Activated B cell treated with CpG ODN at 0.5 μM for 24 hours (primary cell): ENCODE data around the gene FOXJ2. TPM values are rescaled to one million over a fixed set of nuclear protein-coding genes. Genes with fewer than 3 reads are reported as not detected.
A peak's percentile ranks its signal among the peaks of the same experiment; 100 is the strongest.
"Not testable (repeated sequence)": the region's sequence is repeated elsewhere in the genome, so short reads cannot be mapped to it uniquely, and the experiment has no call there.

Source experiments
- ATAC-seq: fragments of 200-7000 bp; cut with Tn5 transposase; one replicate; pipeline ENCODE4 v1.10.0; 2021; ENCODE audit warnings: low read depth, mild to moderate bottlenecking, moderate library complexity
- CTCF ChIA-PET: fragments of 350-600 bp; sonication (Branson Sonifier 250); formaldehyde crosslinking; loops from one replicate; lab custom pipeline; 2021; ENCODE audit warnings: antibody characterized with exemption; lab: Charles Lee
- POLR2A ChIA-PET: fragments of 350-600 bp; sonication (Branson Sonifier 250); formaldehyde crosslinking; loops from one replicate; lab custom pipeline; 2021; ENCODE audit warnings: antibody characterized with exemption; lab: Charles Lee
- DNase-seq: peaks from one replicate; pipeline ENCODE4 v3.0.0; 2022
- H3K27ac Mint-ChIP-seq: one replicate; pipeline ENCODE4 v1.8.0; 2020; ENCODE audit warnings: mixed read lengths
- H3K27me3 Mint-ChIP-seq: one replicate; pipeline ENCODE4 v1.8.0; 2021; ENCODE audit warnings: mixed read lengths
- H3K36me3 Mint-ChIP-seq: one replicate; pipeline ENCODE4 v1.8.0; 2021; ENCODE audit warnings: low read depth, mixed read lengths
- H3K4me1 Mint-ChIP-seq: one replicate; pipeline ENCODE4 v1.8.0; 2021; ENCODE audit warnings: mixed read lengths
- H3K4me3 Mint-ChIP-seq: one replicate; pipeline ENCODE4 v1.8.0; 2020; ENCODE audit warnings: mild to moderate bottlenecking, mixed read lengths
- H3K9me3 Mint-ChIP-seq: one replicate; pipeline ENCODE4 v1.8.0; 2020; ENCODE audit warnings: mixed read lengths
- CTCF ChIP-seq: fragments of 200-600 bp; IDR thresholded peaks from one replicate; pipeline ENCODE4 v1.8.0; 2022; ENCODE audit warnings: antibody characterized with exemption, mild to moderate bottlenecking
- intact Hi-C: fragments of 100-400 bp; cut with micrococcal nuclease; formaldehyde crosslinking; loops from one replicate; pipeline ENCODE4 v1.15.1; 2024
- total RNA-seq: library from RNA; stranded (reverse); gene quantifications from 2 replicates; pipeline ENCODE4 v1.2.3, GENCODE V29; 2022

The FOXJ2 gene
- total RNA-seq, 1 donor from 2014 or later, result 13.6 TPM

- Mint-ChIP-seq H3K9me3 (no peaks in the 10 kb centered on the region), H3K27me3 (no peaks in the 10 kb centered on the region), H3K4me3 (no peak overlapping the region), H3K4me1 (peaks cover 4% of the 10 kb centered on the region), H3K36me3 (no peaks in the 10 kb centered on the region), H3K27ac (no peak overlapping the region)
- DNase-seq, result no peak
- ATAC-seq, result no peak
- TF ChIP-seq CTCF, result no peak
- POLR2A ChIA-PET, result no interaction called here
- intact Hi-C loops, result no loop called here
- CTCF ChIA-PET, result interaction anchor here (1.6 kb wide), 1 partner anchor 57 kb away, joined by 4 read pairs; no protein-coding TSS in a partner anchor
Measured at GRCh38 chr12:7989827-7990491, 42.6 kb upstream of the FOXJ2 start.

- Mint-ChIP-seq H3K36me3 (no peaks in the 10 kb centered on the region), H3K27ac (no peak overlapping the region), H3K27me3 (no peaks in the 10 kb centered on the region), H3K9me3 (no peaks in the 10 kb centered on the region), H3K4me1 (peaks cover 7% of the 10 kb centered on the region), H3K4me3 (no peak overlapping the region)
- ATAC-seq (no peak), DNase-seq (no peak)
- no peak for TF ChIP-seq CTCF
- CTCF ChIA-PET, result interaction anchor here (6.1 kb wide), 1 partner anchor 60 kb away, joined by 98 read pairs; no protein-coding TSS in a partner anchor
- intact Hi-C loops, result no loop called here
- POLR2A ChIA-PET, result interaction anchor here (6.6 kb wide), 1 partner anchor 57 kb away, joined by 77 read pairs; the partner anchor contains the start of gene SLC2A3
Measured at GRCh38 chr12:7991535-7991934, 41.0 kb upstream of the FOXJ2 start.

- DNase-seq (no peak), ATAC-seq (no peak)
- intact Hi-C loops, result loop anchor here (1.0 to 2.0 kb wide), 8 partner anchors 17 to 249 kb away; no protein-coding TSS in a partner anchor
- Mint-ChIP-seq H3K9me3 (no peaks in the 10 kb centered on the region), H3K27ac (no peak overlapping the region), H3K4me1 (peaks cover 7% of the 10 kb centered on the region), H3K4me3 (no peak overlapping the region), H3K27me3 (no peaks in the 10 kb centered on the region), H3K36me3 (no peaks in the 10 kb centered on the region)
- POLR2A ChIA-PET, result interaction anchor here (0.6 to 6.6 kb wide), 6 partner anchors 11 to 61 kb away, joined by 3 to 77 read pairs (median 6); partner anchors contain the start of gene SLC2A3
- no peak for TF ChIP-seq CTCF
- CTCF ChIA-PET, result interaction anchor here (0.9 to 6.1 kb wide), 7 partner anchors 24 to 135 kb away, joined by 3 to 98 read pairs (median 5); no protein-coding TSS in a partner anchor
Measured at GRCh38 chr12:7994731-7995205, 37.7 kb upstream of the FOXJ2 start.

GRCh38 chr12:7995266-7995963, 37.1 kb upstream of the FOXJ2 start:
- peaks cover 3% of the 10 kb centered on the region for H3K4me1 Mint-ChIP-seq
- DNase-seq, result peak; percentile 50
- ChIA-PET CTCF (interaction anchor here (0.9 to 6.1 kb wide), 7 partner anchors 25 to 136 kb away, joined by 3 to 98 read pairs (median 5); no protein-coding TSS in a partner anchor), POLR2A (interaction anchor here (0.6 to 6.6 kb wide), 7 partner anchors 11 to 61 kb away, joined by 3 to 77 read pairs (median 6); partner anchors contain the start of gene SLC2A3)
- peak; percentile 99 for ATAC-seq
- H3K36me3 Mint-ChIP-seq, result no peaks in the 10 kb centered on the region
- no peak overlapping the region for H3K27ac Mint-ChIP-seq
- intact Hi-C loops, result loop anchor here (1.0 to 2.0 kb wide), 8 partner anchors 18 to 248 kb away; no protein-coding TSS in a partner anchor
- TF ChIP-seq CTCF, result peak; percentile 53
- H3K9me3 Mint-ChIP-seq, result no peaks in the 10 kb centered on the region
- H3K27me3 Mint-ChIP-seq, result no peaks in the 10 kb centered on the region
- H3K4me3 Mint-ChIP-seq, result no peak overlapping the region

- H3K27ac Mint-ChIP-seq, H3K27me3 Mint-ChIP-seq, H3K4me1 Mint-ChIP-seq, H3K36me3 Mint-ChIP-seq, CTCF ChIA-PET, POLR2A ChIA-PET, DNase-seq, ATAC-seq, H3K9me3 Mint-ChIP-seq, intact Hi-C loops, H3K4me3 Mint-ChIP-seq: not testable (repeated sequence)
Measured at GRCh38 chr12:8000827-8001226, 31.7 kb upstream of the FOXJ2 start.

- POLR2A ChIA-PET, ATAC-seq, intact Hi-C loops: not testable (repeated sequence)
Measured at GRCh38 chr12:8001496-8001895, 31.0 kb upstream of the FOXJ2 start.

GRCh38 chr12:8004897-8005296, 27.6 kb upstream of the FOXJ2 start:
- CTCF ChIA-PET, H3K4me3 Mint-ChIP-seq, H3K27me3 Mint-ChIP-seq, H3K4me1 Mint-ChIP-seq, H3K36me3 Mint-ChIP-seq, ATAC-seq, DNase-seq, H3K9me3 Mint-ChIP-seq, H3K27ac Mint-ChIP-seq, POLR2A ChIA-PET, intact Hi-C loops: not testable (repeated sequence)

More at GRCh38 chr12:8001496-8001895, 31.0 kb upstream of the FOXJ2 start:
- H3K4me3 Mint-ChIP-seq, H3K36me3 Mint-ChIP-seq, DNase-seq, CTCF ChIA-PET, H3K27ac Mint-ChIP-seq, H3K9me3 Mint-ChIP-seq, H3K27me3 Mint-ChIP-seq, H3K4me1 Mint-ChIP-seq: not testable (repeated sequence)
